Cerebellar cortex (tissue), 1 donor: ENCODE data around the gene FOXP1.

Source experiments
- DNase-seq: peaks from one replicate; pipeline ENCODE4 v3.0.0-alpha.2; 2015; ENCODE audit warnings: low spot score

Gene FOXP1

GRCh38 chr3:70905491-70905890, 678.0 kb downstream of the FOXP1 start:
- no peak for DNase-seq
